IMR-90 (cell line): ENCODE measurements around the gene OXSM. TPM values are rescaled to one million over a fixed set of nuclear protein-coding genes. Genes with fewer than 3 reads are reported as not detected.

Experiments used
- ATAC-seq: fragments of 200-7000 bp; cut with Tn5 transposase; 2 replicates; pipeline ENCODE4 v1.9.1; 2020; ENCODE audit warnings: low read depth, mild to moderate bottlenecking, moderate library complexity
- BruUV-seq: library from RNA; stranded (reverse); fragments of 400-500 nt; replicated peaks from 2 replicates; lab custom pipeline; 2021; lab: Mats Ljungman, UMichigan
- CTCF ChIA-PET: fragments of 300-600 bp; formaldehyde crosslinking; extraction: SDS; loops from one replicate; lab custom pipeline; 2021; ENCODE audit warnings: antibody characterized with exemption; lab: Yijun Ruan, JAX
- POLR2A ChIA-PET: fragments of 300-600 bp; sonication (Branson Sonifier 250); formaldehyde crosslinking; loops from one replicate; lab custom pipeline; 2022; ENCODE audit warnings: antibody characterized with exemption; ENCODE audit not compliant: unreplicated experiment; lab: Charles Lee
- DNase-seq: peaks from one replicate; pipeline ENCODE4 v3.0.0; 2013
- H2AFZ ChIP-seq: replicated peaks from 2 replicates; pipeline ENCODE3; 2013; ENCODE audit warnings: low read length, mild to moderate bottlenecking; ENCODE audit not compliant: poor library complexity
- H2AK5ac ChIP-seq: 2 replicates; pipeline ENCODE4 v1.6.1; 2013; ENCODE audit warnings: low read depth, low read length, inconsistent platforms
- H2AK9ac ChIP-seq: replicated peaks from 2 replicates; pipeline ENCODE3; 2013; ENCODE audit warnings: mild to moderate bottlenecking, low read depth, low read length, moderate library complexity; ENCODE audit not compliant: poor library complexity
- H2BK120ac ChIP-seq: 2 replicates; pipeline ENCODE4 v1.6.1; 2013; ENCODE audit warnings: low read depth, low read length, inconsistent platforms
- H2BK15ac ChIP-seq: 3 replicates; pipeline ENCODE4 v1.6.1; 2013; ENCODE audit warnings: low read depth, low read length, inconsistent platforms
- H2BK20ac ChIP-seq: 2 replicates; pipeline ENCODE4 v1.6.1; 2013; ENCODE audit warnings: low read depth, mild to moderate bottlenecking, inconsistent platforms, low read length, moderate library complexity
- H2BK5ac ChIP-seq: 2 replicates; pipeline ENCODE4 v1.6.1; 2013; ENCODE audit warnings: mild to moderate bottlenecking, low read depth, low read length, inconsistent platforms; ENCODE audit not compliant: poor library complexity, severe bottlenecking
- H3K14ac ChIP-seq: replicated peaks from 2 replicates; pipeline ENCODE4 v1.6.1; 2013; ENCODE audit warnings: low read depth, low read length, inconsistent platforms
- H3K18ac ChIP-seq: 2 replicates; pipeline ENCODE4 v1.6.1; 2013; ENCODE audit warnings: low read depth, low read length, control low read depth
- H3K23ac ChIP-seq: 2 replicates; pipeline ENCODE4 v1.6.1; 2013; ENCODE audit warnings: low read depth, low read length, inconsistent platforms
- H3K27ac ChIP-seq: 2 replicates; pipeline ENCODE4 v1.5.1; 2013; ENCODE audit warnings: mild to moderate bottlenecking, control low read depth, low read length; ENCODE audit not compliant: insufficient read depth
- H3K27me3 ChIP-seq: 2 replicates; pipeline ENCODE4 v1.6.1; 2013; ENCODE audit warnings: low read length; ENCODE audit not compliant: control insufficient read depth, insufficient read depth
- H3K36me3 ChIP-seq: 2 replicates; pipeline ENCODE4 v1.6.1; 2013; ENCODE audit warnings: low read length, mixed read lengths; ENCODE audit not compliant: control insufficient read depth, insufficient read depth
- H3K4ac ChIP-seq: 2 replicates; pipeline ENCODE4 v1.6.1; 2013; ENCODE audit warnings: low read depth, low read length, inconsistent platforms
- H3K4me1 ChIP-seq: 2 replicates; pipeline ENCODE4 v1.6.1; 2013; ENCODE audit warnings: low read length, mixed read lengths; ENCODE audit not compliant: control insufficient read depth, insufficient read depth
- H3K4me2 ChIP-seq: 2 replicates; pipeline ENCODE4 v1.6.1; 2013; ENCODE audit warnings: low read depth, mild to moderate bottlenecking, control low read depth, low read length, moderate library complexity
- H3K4me3 ChIP-seq: 2 replicates; pipeline ENCODE4 v1.5.1; 2013; ENCODE audit warnings: low read depth, mild to moderate bottlenecking, control low read depth, low read length, moderate library complexity; ENCODE audit not compliant: insufficient read depth
- H3K56ac ChIP-seq: 2 replicates; pipeline ENCODE4 v1.6.1; 2013; ENCODE audit warnings: low read length, inconsistent platforms; ENCODE audit not compliant: insufficient read depth; ENCODE audit errors: extremely low read depth
- H3K79me1 ChIP-seq, 2 experiments: 2 replicates each; pipeline ENCODE4 v1.6.1; 2013; ENCODE audit warnings: low read length in 2 of 2, inconsistent platforms in 1 of 2, low read depth in 1 of 2
- H3K9ac ChIP-seq: 2 replicates; pipeline ENCODE4 v1.6.1; 2013; ENCODE audit warnings: low read depth, low read length, control low read depth
- H3K9me1 ChIP-seq: 2 replicates; pipeline ENCODE4 v1.6.1; 2013; ENCODE audit warnings: low read length, inconsistent platforms; ENCODE audit not compliant: insufficient read depth
- H3K9me3 ChIP-seq: 2 replicates; pipeline ENCODE4 v1.6.1; 2013; ENCODE audit warnings: low read length; ENCODE audit not compliant: control insufficient read depth, insufficient read depth
- H4K20me1 ChIP-seq: 2 replicates; pipeline ENCODE4 v1.6.1; 2013; ENCODE audit warnings: low read length, inconsistent platforms; ENCODE audit not compliant: insufficient read depth
- H4K5ac ChIP-seq: 2 replicates; pipeline ENCODE4 v1.6.1; 2013; ENCODE audit warnings: mild to moderate bottlenecking, low read depth, low read length, control low read depth
- H4K8ac ChIP-seq, 2 experiments: 2 replicates each; pipeline ENCODE4 v1.6.1; 2013; ENCODE audit warnings: low read depth in 2 of 2, low read length in 2 of 2, control low read depth in 1 of 2, inconsistent platforms in 1 of 2
- H4K91ac ChIP-seq: 2 replicates; pipeline ENCODE4 v1.6.1; 2013; ENCODE audit warnings: low read depth, low read length, inconsistent platforms; ENCODE audit not compliant: insufficient read depth
- BHLHE40 ChIP-seq: fragments of 150-350 bp; IDR thresholded peaks from 2 replicates; pipeline ENCODE4 v1.6.1; 2016; ENCODE audit warnings: mild to moderate bottlenecking, low read depth, low read length
- CEBPB ChIP-seq: IDR thresholded peaks from 2 replicates; pipeline ENCODE4 v1.6.1; 2012; ENCODE audit warnings: low read depth, low read length, improper control_type of control experiment
- CHD1 ChIP-seq: IDR thresholded peaks from 2 replicates; pipeline ENCODE4 v1.6.1; 2012; ENCODE audit warnings: low read depth, low read length, improper control_type of control experiment
- CTCF ChIP-seq: conservative IDR thresholded peaks from 2 replicates; pipeline ENCODE4 v1.5.1; 2012; ENCODE audit warnings: mild to moderate bottlenecking, low read depth, low read length, improper control_type of control experiment
- ELK1 ChIP-seq: fragments of 150-350 bp; IDR thresholded peaks from 2 replicates; pipeline ENCODE4 v1.6.1; 2016; ENCODE audit warnings: low read depth, mild to moderate bottlenecking, low read length, moderate library complexity, borderline replicate concordance
- MAFK ChIP-seq: IDR thresholded peaks from 2 replicates; pipeline ENCODE4 v1.6.1; 2012; ENCODE audit warnings: low read depth, low read length, improper control_type of control experiment
- MXI1 ChIP-seq: IDR thresholded peaks from 2 replicates; pipeline ENCODE4 v1.6.1; 2012; ENCODE audit warnings: low read depth, mild to moderate bottlenecking, low read length, moderate library complexity, borderline replicate concordance
- NFE2L2 ChIP-seq: fragments of 150-350 bp; IDR thresholded peaks from 2 replicates; pipeline ENCODE4 v1.6.1; 2016; ENCODE audit warnings: low read depth, mild to moderate bottlenecking, low read length
- RAD21 ChIP-seq: IDR thresholded peaks from 2 replicates; pipeline ENCODE4 v1.6.1; 2012; ENCODE audit warnings: low read length, improper control_type of control experiment
- RCOR1 ChIP-seq: IDR thresholded peaks from 2 replicates; pipeline ENCODE4 v1.6.1; 2012; ENCODE audit warnings: mild to moderate bottlenecking, low read length, improper control_type of control experiment; ENCODE audit not compliant: insufficient replicate concordance
- USF2 ChIP-seq: fragments of 150-350 bp; IDR thresholded peaks from 2 replicates; pipeline ENCODE4 v1.6.1; 2017; ENCODE audit warnings: mild to moderate bottlenecking, antibody characterized with exemption, low read length, low read depth
- WGBS, 2 experiments: methylation state at CpG; one replicate each; pipeline versions ENCODE4 v1.1.5 to v1.1.7; 2013; ENCODE audit warnings: missing lambda C conversion rate in 2 of 2; ENCODE audit not compliant: insufficient read length in 1 of 2; ENCODE audit errors: extremely low coverage in 2 of 2; 5-methylcytosine and 5-hydroxymethylcytosine counted together
- dilution Hi-C: fragments of 300-500 bp; cut with HindIII; formaldehyde crosslinking; loops from one replicate; pipeline ENCODE4 v1.14.3; 2018; ENCODE audit warnings: low sequenced_read_pairs; ENCODE audit not compliant: unreplicated experiment
- in situ Hi-C: fragments of 300-500 bp; cut with MboI; formaldehyde crosslinking; loops from 3 replicates; pipeline ENCODE4 v1.14.3; 2019; ENCODE audit warnings: low sequenced_read_pairs, inconsistent platforms, mixed read lengths
- intact Hi-C: fragments of 100-400 bp; cut with micrococcal nuclease; formaldehyde crosslinking; loops from 2 replicates; pipeline ENCODE4 v1.10.0; 2022
- polyA plus RNA-seq, 3 experiments: library from polyadenylated mRNA; depleted of rRNA; stranded (reverse); fragments of >200 nt; gene quantifications; 2 replicates each; pipeline ENCODE4 v1.2.3, GENCODE V29; 2012; ENCODE audit warnings: low replicate concordance in 1 of 3
- total RNA-seq: library from RNA; depleted of rRNA; stranded (reverse); fragments of >200 nt; gene quantifications from 2 replicates; pipeline ENCODE4 v1.2.3, GENCODE V29; 2012

The OXSM gene
- total and polyA plus RNA-seq, 2 of the 4 experiments (the other 2 are of a cell fraction), result 11.4 to 15.4 TPM

GRCh38 chr3:25787689-25788088, 2.2 kb upstream of the OXSM start:
- H2AK5ac ChIP-seq, result no peak overlapping the region
- DNase-seq (no peak), ATAC-seq (no peak)
- H2BK120ac ChIP-seq, result no peak overlapping the region
- no peak overlapping the region for H3K9ac ChIP-seq
- no peak overlapping the region for H4K8ac ChIP-seq
- no peak overlapping the region for H4K91ac ChIP-seq
- no peak overlapping the region for H2AK9ac ChIP-seq
- H3K4me2 ChIP-seq, result no peak overlapping the region
- intact Hi-C loops (no loop called here), in situ Hi-C loops (no loop called here), dilution Hi-C loops (no loop called here)
- no peak overlapping the region for H2BK5ac ChIP-seq
- no peaks in the 10 kb centered on the region for H4K20me1 ChIP-seq
- POLR2A ChIA-PET, result no interaction called here
- H3K27ac ChIP-seq, result no peak overlapping the region
- no peak overlapping the region for H2AFZ ChIP-seq
- no peak overlapping the region for H3K56ac ChIP-seq
- no TSS peak for BruUV-seq
- H3K4me1 ChIP-seq, result no peaks in the 10 kb centered on the region
- no peak overlapping the region for H3K4me3 ChIP-seq
- H3K79me1 ChIP-seq, result peaks cover 10 to 11% of the 10 kb centered on the region in 2 experiments
- no peak overlapping the region for H2BK20ac ChIP-seq
- H3K9me1 ChIP-seq, result peaks cover 4% of the 10 kb centered on the region; the same call in 1 of the 2 replicates
- no peaks in the 10 kb centered on the region for H3K9me3 ChIP-seq
- H2BK15ac ChIP-seq, result no peak overlapping the region
- no peak overlapping the region for H3K14ac ChIP-seq
- H3K27me3 ChIP-seq, result no peaks in the 10 kb centered on the region
- no peak overlapping the region for H3K18ac ChIP-seq
- 90% methylated on average over 2 of the region's 3 CpGs; no CpG with 5 or more reads in 1 of the 2 experiments for WGBS, 2 experiments
- H4K5ac ChIP-seq, result no peak overlapping the region
- no peak overlapping the region for H3K23ac ChIP-seq
- CTCF ChIA-PET, result no interaction called here
- no peak overlapping the region for H3K4ac ChIP-seq
- H3K36me3 ChIP-seq, result no peaks in the 10 kb centered on the region; the same call in 1 of the 2 replicates
- TF ChIP-seq BHLHE40 (no peak), CEBPB (no peak), CHD1 (no peak), RCOR1 (no peak), USF2 (no peak), RAD21 (no peak), CTCF (no peak), MAFK (no peak), ELK1 (no peak), NFE2L2 (no peak), MXI1 (no peak)
